Left lung (tissue), 10 donors: ENCODE results near the gene AGFG1. TPM values are rescaled to one million over a fixed set of nuclear protein-coding genes. Genes with fewer than 3 reads are reported as not detected.
A peak's percentile ranks its signal among the peaks of the same experiment; 100 is the strongest.

ENCODE experiments used
- ATAC-seq: fragments of 200-7000 bp; cut with Tn5 transposase; one replicate; pipeline ENCODE4 v1.9.1; 2020; ENCODE audit warnings: moderate library complexity
- DNase-seq, 4 donors: peaks; one replicate each; pipeline ENCODE4 v3.0.0-alpha.2; 2013 to 2020
- H3K27ac ChIP-seq, 2 donors: fragments of 200-600 bp; sonication (generic) in 1 of 2; one replicate each; pipeline versions ENCODE4 v1.5.0 to v1.8.0; 2020 to 2021
- H3K27me3 ChIP-seq, 2 donors: fragments of 200-600 bp; sonication (generic) in 1 of 2; one replicate each; pipeline versions ENCODE4 v1.5.0 to v1.8.0; 2020 to 2021
- H3K36me3 ChIP-seq, 2 donors: fragments of 200-600 bp; sonication (generic) in 1 of 2; one replicate each; pipeline versions ENCODE4 v1.5.0 to v1.8.0; 2020 to 2021
- H3K4me1 ChIP-seq, 2 donors: fragments of 200-600 bp; one replicate each; pipeline ENCODE4 v1.8.0; 2021
- H3K4me3 ChIP-seq, 2 donors: fragments of 200-600 bp; sonication (generic) in 1 of 2; one replicate each; pipeline versions ENCODE4 v1.5.0 to v1.8.0; 2020 to 2021; ENCODE audit warnings: mild to moderate bottlenecking in 1 of 2
- H3K9me3 ChIP-seq, 2 donors: fragments of 200-600 bp; sonication (generic) in 1 of 2; one replicate each; pipeline versions ENCODE4 v1.5.0 to v1.8.0; 2020 to 2021
- CTCF ChIP-seq, 2 donors: fragments of 200-600 bp; sonication (generic) in 1 of 2; IDR thresholded peaks; one replicate each; pipeline versions ENCODE4 v1.5.0 to v1.8.0; 2021; ENCODE audit warnings: antibody characterized with exemption in 2 of 2
- intact Hi-C, 2 donors: fragments of 100-400 bp; cut with DNase I; formaldehyde crosslinking; loops; one replicate each; pipeline versions ENCODE4 v1.11.2 to v1.14.2; 2022
- polyA plus RNA-seq, 6 donors: library from polyadenylated mRNA; unstranded; fragments of 120-200 nt; gene quantifications; one replicate each; pipeline ENCODE4 v1.2.1, GENCODE V29; 2013; ENCODE audit not compliant: insufficient read length in 6 of 6
- total RNA-seq, 2 donors: library from RNA; stranded (reverse); fragmentation: NEBNext Ultra II Directional; extraction: Animal tissue kit (Norgen Biotek cat#: 25700); gene quantifications; one replicate each; pipeline ENCODE4 v1.2.1, GENCODE V29; 2021
- donor health status: DM: no; HTN: yes; CAD: no.
- donor health status: DM: no; HTN: no; CAD: no.

Gene AGFG1
- total and polyA plus RNA-seq, 8 donors = 57.2 to 118 (median 64.2) TPM

DNA sequence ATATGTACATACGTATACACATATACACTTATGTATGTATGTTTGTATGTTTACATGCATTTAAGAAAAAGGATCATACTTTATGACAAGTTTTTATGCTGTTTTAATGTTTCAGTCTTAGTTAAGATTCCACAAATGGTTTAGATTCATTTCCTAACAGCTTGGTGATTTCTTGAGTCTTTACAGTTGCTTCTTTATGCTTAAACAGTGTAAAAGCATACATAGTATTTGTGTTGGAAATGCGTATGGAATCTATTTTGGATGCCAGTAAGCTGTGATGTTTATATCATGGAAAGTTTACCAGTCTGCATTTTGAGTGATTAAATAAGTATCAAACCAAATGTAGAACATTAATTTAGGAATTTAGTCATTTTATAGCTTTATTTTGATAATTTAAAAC lies 55.4 kb downstream of the AGFG1 start:
- H3K4me3 ChIP-seq = no peak overlapping the region
- no peak for TF ChIP-seq CTCF (IDR thresholded peaks at IDR 0.05)
- H3K27me3 ChIP-seq = no peaks in the 10 kb centered on the region
- no peaks in the 10 kb centered on the region for H3K4me1 ChIP-seq
- no peak overlapping the region for H3K27ac ChIP-seq
- ATAC-seq (no peak), DNase-seq (peak in 1 of 4 donors; percentile 22)
- peaks cover 0 to 67% of the 10 kb centered on the region in 2 donors for H3K36me3 ChIP-seq
- H3K9me3 ChIP-seq = no peaks in the 10 kb centered on the region
- intact Hi-C loops = no loop called here

DNA sequence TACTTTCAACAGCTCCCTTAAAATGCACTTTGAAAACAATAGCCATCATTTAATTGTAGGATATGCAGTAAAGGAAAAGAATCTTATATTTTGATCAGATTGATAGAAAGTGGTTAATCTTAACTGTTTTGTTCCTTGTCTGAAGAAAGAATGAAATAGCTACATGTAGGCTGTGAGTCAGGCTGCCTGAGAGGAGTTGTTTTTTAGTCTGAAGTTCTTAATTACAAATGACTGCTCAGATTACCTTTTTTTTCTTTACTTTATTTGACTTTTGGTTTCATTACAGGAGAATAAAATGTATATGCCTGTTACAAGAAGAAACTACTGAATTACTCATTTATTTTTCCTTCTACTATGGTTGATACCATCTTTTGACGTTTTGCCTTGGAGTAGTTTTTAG lies 56.8 kb downstream of the AGFG1 start:
- Histone ChIP-seq H3K27me3 (no peaks in the 10 kb centered on the region), H3K27ac (no peak overlapping the region), H3K36me3 (peaks cover 0 to 75% of the 10 kb centered on the region in 2 donors), H3K4me1 (no peaks in the 10 kb centered on the region), H3K9me3 (no peaks in the 10 kb centered on the region), H3K4me3 (no peak overlapping the region)
- DNase-seq (no peak), ATAC-seq (no peak)
- TF ChIP-seq CTCF (IDR thresholded peaks at IDR 0.05) = no peak
- intact Hi-C loops = no loop called here

GRCh38 chr2:227529871-227530270 lies 57.9 kb downstream of the AGFG1 start:
- H3K9me3 ChIP-seq = no peaks in the 10 kb centered on the region
- no peaks in the 10 kb centered on the region for H3K4me1 ChIP-seq
- ATAC-seq (no peak), DNase-seq (no peak)
- intact Hi-C loops = no loop called here
- H3K27ac ChIP-seq = no peak overlapping the region
- H3K4me3 ChIP-seq = no peak overlapping the region
- H3K36me3 ChIP-seq = peaks cover 0 to 76% of the 10 kb centered on the region in 2 donors
- no peaks in the 10 kb centered on the region for H3K27me3 ChIP-seq
- no peak for TF ChIP-seq CTCF (IDR thresholded peaks at IDR 0.05)

DNA sequence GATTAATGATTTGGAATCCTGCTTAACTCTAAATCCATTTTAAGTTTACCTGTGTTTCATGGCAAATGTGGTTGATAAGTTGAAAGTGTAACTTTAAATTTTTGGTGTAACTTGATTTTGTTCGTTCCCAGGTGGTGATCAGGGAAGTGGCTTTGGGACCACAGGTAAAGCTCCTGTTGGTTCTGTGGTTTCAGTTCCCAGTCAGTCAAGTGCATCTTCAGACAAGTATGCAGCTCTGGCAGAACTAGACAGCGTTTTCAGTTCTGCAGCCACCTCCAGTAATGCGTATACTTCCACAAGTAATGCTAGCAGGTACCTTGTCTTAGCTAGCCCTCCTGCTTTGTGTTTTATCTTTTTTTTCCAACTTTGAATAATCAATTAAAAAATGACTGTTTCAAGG lies 62.8 kb downstream of the AGFG1 start:
- no peaks in the 10 kb centered on the region for H3K9me3 ChIP-seq
- no peaks in the 10 kb centered on the region for H3K27me3 ChIP-seq
- H3K4me1 ChIP-seq = no peaks in the 10 kb centered on the region
- no peak overlapping the region for H3K27ac ChIP-seq
- TF ChIP-seq CTCF (IDR thresholded peaks at IDR 0.05) = no peak
- no peak overlapping the region for H3K4me3 ChIP-seq
- ATAC-seq = no peak
- peaks cover 0 to 86% of the 10 kb centered on the region in 2 donors for H3K36me3 ChIP-seq
- DNase-seq = no peak
- intact Hi-C loops = no loop called here

- TF ChIP-seq CTCF (IDR thresholded peaks at IDR 0.05) = no peak
- Histone ChIP-seq H3K27ac (no peak overlapping the region), H3K9me3 (peaks cover 0 to 5% of the 10 kb centered on the region in 2 donors), H3K4me1 (no peaks in the 10 kb centered on the region), H3K36me3 (peaks cover 0 to 96% of the 10 kb centered on the region in 2 donors), H3K4me3 (no peak overlapping the region), H3K27me3 (no peaks in the 10 kb centered on the region)
- intact Hi-C loops = no loop called here
- DNase-seq = peak in 1 of 4 donors; percentile 18
- ATAC-seq = no peak
These were observed 64.5 kb downstream of the AGFG1 start for GRCh38 chr2:227536445-227536844.
